HG03066 (cell line): ENCODE results near the gene TM9SF1.

ENCODE experiments used
- ATAC-seq: cut with Tn5 transposase; IDR thresholded peaks from one replicate; pipeline ENCODE4 v1.9.1; 2021; ENCODE audit warnings: low read depth; ENCODE audit not compliant: unreplicated experiment

Gene TM9SF1

GRCh38 chr14:24195186-24196070 is at the start of gene TM9SF1:
TSS of gene TM9SF1 (minus strand) at chr14:24195441. CDS start at chr14:24195019, 422 bp downstream.
- ATAC-seq: peak; percentile 82

GRCh38 chr14:24243336-24243836 is 48.1 kb upstream of the TM9SF1 start:
- ATAC-seq: no peak

- ATAC-seq: peak; percentile 74
These were observed 46.7 kb upstream of the TM9SF1 start for GRCh38 chr14:24241829-24242443.

GRCh38 chr14:24240110-24240918 is 45.1 kb upstream of the TM9SF1 start:
- ATAC-seq: no peak

GRCh38 chr14:24238527-24239037 is 43.3 kb upstream of the TM9SF1 start:
- no peak for ATAC-seq

- ATAC-seq: no peak
These were observed 42.9 kb upstream of the TM9SF1 start for GRCh38 chr14:24238123-24238522.

- no peak for ATAC-seq
These were observed 42.3 kb upstream of the TM9SF1 start for GRCh38 chr14:24237463-24237955.

- no peak for ATAC-seq
These were observed 41.6 kb upstream of the TM9SF1 start for GRCh38 chr14:24236689-24237462.

- ATAC-seq: no peak
These were observed 40.8 kb upstream of the TM9SF1 start for GRCh38 chr14:24235804-24236688.

- ATAC-seq: no peak
These were observed 39.1 kb upstream of the TM9SF1 start for GRCh38 chr14:24234095-24235005.

GRCh38 chr14:24233538-24233866 is 38.3 kb upstream of the TM9SF1 start:
- ATAC-seq: no peak

GRCh38 chr14:24232645-24233537 is 37.6 kb upstream of the TM9SF1 start, which contains the start of gene GMPR2:
TSS of gene GMPR2 (plus strand) at chr14:24232929. CDS start at chr14:24233254, 325 bp downstream.
- ATAC-seq: peak; percentile 56

- peak; percentile 78 for ATAC-seq
These were observed 36.9 kb upstream of the TM9SF1 start, which contains the start of gene NEDD8 for GRCh38 chr14:24232121-24232644. TSS of gene NEDD8 (minus strand) at chr14:24232367. CDS start at chr14:24232267, 100 bp downstream.

GRCh38 chr14:24231263-24232120 is 36.3 kb upstream of the TM9SF1 start:
- no peak for ATAC-seq

- no peak for ATAC-seq
These were observed 33.7 kb upstream of the TM9SF1 start for GRCh38 chr14:24228902-24229301.
